NCI-H2196 treated with DMSO at 0.1 percent for 48 hours (cell line): ENCODE measurements around the gene GLRA1.
A peak's percentile ranks its signal among the peaks of the same experiment; 100 is the strongest.
"Not testable (repeated sequence)": the region's sequence is repeated elsewhere in the genome, so short reads cannot be mapped to it uniquely, and the experiment has no call there.

Experiments
- DNase-seq: peaks from one replicate; lab custom pipeline; 2025; ENCODE audit not compliant: unreplicated experiment; lab: John Stamatoyannopoulos, UW

The GLRA1 gene

GRCh38 chr5:151886546-151887275 lies 37.9 kb downstream of the GLRA1 start:
- DNase-seq = no peak

GRCh38 chr5:151885138-151885908 lies 39.3 kb downstream of the GLRA1 start:
- DNase-seq = no peak

DNA sequence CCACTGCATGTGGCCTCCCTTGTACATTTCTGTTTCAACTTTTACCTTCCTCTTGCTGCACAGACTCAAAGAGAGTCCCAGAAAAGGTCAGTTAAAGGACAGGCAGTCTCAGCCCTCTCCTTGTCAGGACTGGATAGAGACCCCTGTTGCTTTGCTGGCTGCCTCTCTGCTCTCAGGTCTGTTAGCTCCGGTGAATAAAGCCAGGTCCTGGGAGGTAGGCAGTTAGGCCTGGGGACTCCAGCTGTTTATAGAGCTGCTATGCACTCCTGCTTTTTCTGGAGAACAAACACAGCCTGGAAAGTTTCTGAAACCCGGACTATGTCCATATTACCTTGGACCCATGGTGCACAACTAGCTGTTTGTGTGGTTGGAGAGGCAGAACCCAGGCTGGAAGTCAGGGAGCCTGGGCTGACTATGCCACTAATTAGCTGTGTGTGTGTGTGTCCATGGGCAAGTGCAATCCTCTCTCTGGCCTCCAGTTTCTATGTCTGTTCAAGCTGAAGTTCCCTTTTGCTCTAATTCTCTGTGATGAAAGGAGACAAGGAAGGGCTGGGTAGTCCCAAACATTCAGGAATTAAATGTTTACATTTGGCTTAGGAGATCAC lies 42.9 kb downstream of the GLRA1 start:
- DNase-seq = no peak

DNA sequence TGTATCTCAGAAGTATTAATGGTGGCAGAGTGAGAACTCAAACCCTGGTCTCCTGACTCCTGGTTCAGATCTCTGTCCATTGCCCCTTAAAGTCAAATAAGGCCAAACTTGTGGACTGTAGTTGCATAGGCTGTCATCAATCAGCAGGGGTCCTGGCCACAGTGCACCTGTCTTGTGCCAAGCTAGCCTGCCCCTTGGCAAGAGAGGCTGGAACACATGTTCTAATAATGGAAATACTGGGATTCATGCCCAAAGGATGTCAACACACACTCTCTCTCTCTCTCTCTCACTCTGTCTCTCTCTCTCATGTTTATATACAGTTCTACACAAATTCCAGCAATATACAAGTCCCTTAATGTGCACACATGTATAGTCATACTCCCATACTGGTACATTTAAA lies 44.3 kb downstream of the GLRA1 start:
- DNase-seq = no peak

GRCh38 chr5:151873701-151874100 lies 51.0 kb downstream of the GLRA1 start:
- DNase-seq = no peak

- DNase-seq = no peak
Observed at GRCh38 chr5:151872701-151873100, 52.0 kb downstream of the GLRA1 start.

DNA sequence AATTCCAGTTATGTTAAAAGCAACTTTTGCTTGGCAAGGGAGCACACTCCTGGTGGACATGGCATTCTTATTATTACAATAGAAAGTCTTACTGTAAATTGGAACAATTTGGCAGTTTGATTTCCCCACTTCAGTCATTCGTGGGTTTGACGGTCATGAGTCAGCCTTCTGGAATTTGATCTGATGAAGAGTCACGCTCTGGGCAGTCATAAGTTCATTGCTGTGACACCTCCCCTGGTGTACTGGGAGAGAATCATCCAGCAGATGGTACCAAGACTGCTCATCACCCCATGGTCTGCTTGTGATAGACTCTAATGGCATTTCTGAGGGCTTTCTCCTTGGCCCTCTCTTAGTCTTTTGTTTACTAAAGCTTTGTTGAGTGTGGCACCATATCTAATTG lies 53.8 kb downstream of the GLRA1 start:
- DNase-seq = no peak

- no peak for DNase-seq
Observed at GRCh38 chr5:151870271-151870670, 54.4 kb downstream of the GLRA1 start.

DNA sequence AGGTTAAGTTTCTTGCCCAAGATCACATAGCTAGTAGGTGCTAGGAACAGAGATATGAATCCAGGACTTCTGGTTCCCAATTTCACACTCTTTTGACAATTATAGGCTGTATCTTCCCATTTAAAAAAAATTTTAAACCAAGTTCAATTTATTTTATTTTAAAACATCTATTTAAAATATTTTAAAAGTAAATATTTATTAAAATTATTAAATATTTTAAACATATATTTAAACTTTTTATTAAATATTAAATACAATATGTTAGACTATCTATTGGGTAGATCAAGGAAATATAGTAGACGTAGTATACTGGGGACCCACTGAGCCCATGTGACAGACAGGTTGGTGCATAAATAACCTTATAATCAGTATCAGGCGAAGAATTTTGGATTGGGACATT lies 54.8 kb downstream of the GLRA1 start:
- no peak for DNase-seq

- no peak for DNase-seq
Observed at GRCh38 chr5:151868451-151868850, 56.2 kb downstream of the GLRA1 start.

- DNase-seq = no peak
Observed at GRCh38 chr5:151864061-151864748, 60.4 kb downstream of the GLRA1 start.

- DNase-seq = no peak
Observed at GRCh38 chr5:151863566-151863965, 61.1 kb downstream of the GLRA1 start.

DNA sequence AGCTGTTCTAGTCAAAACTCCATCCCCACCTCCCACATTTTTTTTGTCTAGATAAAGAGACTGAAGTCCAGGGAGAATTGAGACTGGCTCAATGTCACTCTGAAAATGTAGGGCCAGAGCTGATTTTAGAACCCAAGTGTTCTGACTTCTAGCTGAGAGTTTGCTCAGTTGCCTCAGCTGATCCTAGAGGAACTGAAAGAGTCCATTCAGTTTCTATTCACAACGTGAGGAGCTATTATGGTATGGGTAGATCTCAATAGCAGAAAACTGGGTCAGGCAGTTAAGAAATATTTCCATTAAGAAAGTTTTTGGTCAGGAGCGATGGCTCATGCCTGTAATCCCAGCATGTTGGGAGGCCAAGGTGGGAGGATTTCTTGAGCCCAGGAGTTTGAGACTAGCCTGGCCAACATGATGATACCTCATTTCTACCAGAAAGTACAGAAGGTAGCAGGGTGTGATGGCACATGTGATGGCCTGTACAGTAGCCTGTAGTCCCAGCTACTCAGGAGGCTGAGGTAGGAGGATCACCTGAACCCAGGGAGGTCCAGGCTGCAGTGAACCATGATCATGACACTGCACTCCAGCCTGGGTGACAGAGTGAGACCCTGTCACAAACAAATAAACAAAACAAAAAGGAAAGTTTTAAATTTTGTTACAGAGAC lies 61.7 kb downstream of the GLRA1 start:
- no peak for DNase-seq

GRCh38 chr5:151860867-151861266 lies 63.8 kb downstream of the GLRA1 start:
- not testable (repeated sequence) for DNase-seq

- no peak for DNase-seq
Observed at GRCh38 chr5:151856861-151857260, 67.8 kb downstream of the GLRA1 start.

DNA sequence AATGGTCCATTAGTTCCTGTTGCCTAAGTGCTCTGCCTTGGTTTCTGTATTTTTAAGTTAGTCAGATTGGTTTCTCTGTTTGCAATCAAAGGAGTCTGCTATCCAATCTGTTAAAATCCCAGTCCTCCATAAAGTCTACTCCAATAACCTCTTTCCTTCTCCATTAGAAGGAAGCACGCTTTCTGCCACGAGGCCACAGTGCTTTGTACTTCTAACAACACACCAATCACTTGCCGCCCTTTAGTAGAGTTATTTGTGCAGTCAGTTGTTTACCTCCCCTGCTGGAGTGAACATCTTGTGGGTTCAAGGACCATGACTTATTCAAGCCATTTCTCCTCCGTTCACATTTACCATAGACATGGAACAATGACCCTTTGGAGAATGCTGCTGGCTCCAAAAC lies 69.0 kb downstream of the GLRA1 start:
- no peak for DNase-seq

- no peak for DNase-seq
Observed at GRCh38 chr5:151847871-151848270, 76.8 kb downstream of the GLRA1 start.

DNA sequence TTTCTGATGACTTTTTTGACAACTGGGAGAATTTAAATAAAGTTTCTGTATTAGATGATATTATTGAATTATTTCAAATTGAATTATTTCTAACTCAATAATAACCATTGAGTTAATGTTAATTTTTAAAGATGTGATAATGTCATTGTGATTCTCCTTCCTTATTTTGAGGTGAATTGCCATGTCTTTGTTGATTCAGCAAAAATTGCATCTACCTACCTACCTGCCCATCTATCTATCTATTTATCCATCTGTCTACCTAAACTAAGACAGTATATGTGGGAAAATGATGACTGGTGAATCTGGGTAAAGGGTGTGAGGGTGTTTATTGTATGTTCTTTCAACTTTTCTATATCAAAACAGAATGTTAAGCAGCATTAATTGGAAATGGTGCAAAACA lies 77.9 kb downstream of the GLRA1 start:
- no peak for DNase-seq

- DNase-seq = not testable (repeated sequence)
Observed at GRCh38 chr5:151832843-151833242, 91.8 kb downstream of the GLRA1 start.

- no peak for DNase-seq
Observed at GRCh38 chr5:151829370-151829769, 95.3 kb downstream of the GLRA1 start.

DNA sequence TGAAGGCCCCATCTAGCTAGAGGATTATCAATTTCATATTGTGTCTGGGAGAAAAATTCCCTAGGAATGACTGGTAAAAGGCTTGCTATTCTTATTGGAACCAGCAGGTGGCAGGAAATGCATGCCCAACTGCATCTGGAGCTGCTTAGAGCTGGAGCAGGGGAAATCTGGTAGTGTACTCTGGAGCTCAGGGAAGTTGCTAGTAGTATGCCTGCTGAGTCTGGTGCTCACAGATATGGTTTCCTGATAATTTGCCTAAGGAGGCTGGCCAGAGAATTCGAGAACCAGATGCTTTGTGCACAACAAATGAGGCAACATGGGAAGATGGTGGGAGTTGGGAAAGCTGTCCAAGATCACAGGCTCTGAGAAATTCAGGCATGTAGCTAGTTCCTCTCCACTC lies 99.2 kb downstream of the GLRA1 start:
- peak; percentile 66 for DNase-seq
